Measurements from ENCODE around the gene ACTL7B.

- TF ChIP-seq EZH2phosphoT487 (IDR thresholded peaks at IDR 0.05; ENCODE audit: low read depth, severe bottlenecking, unreplicated experiment) (no peak), CTCF (IDR thresholded peaks at IDR 0.05; ENCODE audit: poor library complexity) (no peak), EZH2 (IDR thresholded peaks at IDR 0.05; ENCODE audit: borderline replicate concordance) (no peak)
These were observed 9.3 kb upstream of the ACTL7B start for GRCh38 chr9:108865037-108865436.

Measured in hepatocyte (in vitro differentiated cells).